GM23338 (cell line): ENCODE results near the gene KIF22. TPM values are rescaled to one million over a fixed set of nuclear protein-coding genes. Genes with fewer than 3 reads are reported as not detected.

Experiments
- ETS1 ChIP-seq: IDR thresholded peaks from 2 replicates; pipeline ENCODE4 v1.6.1; 2016; ENCODE audit warnings: antibody characterized with exemption
- EZH2phosphoT487 ChIP-seq: fragments of 200-600 bp; sonication (generic); IDR thresholded peaks from one replicate; pipeline ENCODE4 v1.8.1; 2018; ENCODE audit warnings: antibody characterized with exemption; ENCODE audit not compliant: unreplicated experiment
- REST ChIP-seq: IDR thresholded peaks from one replicate; pipeline ENCODE4 v1.6.1; 2018; ENCODE audit warnings: antibody characterized with exemption; ENCODE audit not compliant: unreplicated experiment
- STAT1 ChIP-seq: IDR thresholded peaks from one replicate; pipeline ENCODE4 v1.6.1; 2016; ENCODE audit warnings: antibody characterized with exemption; ENCODE audit not compliant: unreplicated experiment
- ZNF331 ChIP-seq: fragments of 250-450 bp; sonication (Bioruptor Pico); IDR thresholded peaks from 2 replicates; pipeline ENCODE4 v1.5.0; 2020; ENCODE audit warnings: low read depth, mild to moderate bottlenecking, moderate library complexity
- polyA plus RNA-seq: library from polyadenylated mRNA; unstranded; fragments of >200 nt; fragmentation: Nextera tagmentation; extraction: Ambion mirVana; gene quantifications from 2 replicates; pipeline ENCODE4 v1.2.1, GENCODE V29; 2016
- small RNA-seq: library from RNA; depleted of rRNA; stranded (forward); fragments of <200 nt; gene quantifications from one replicate; pipeline ENCODE3, GENCODE V24; 2014; ENCODE audit warnings: low replicate concordance
- total RNA-seq: library from RNA; depleted of rRNA; stranded (reverse); fragments of >200 nt; shearing (Covaris generic); gene quantifications from 2 replicates; pipeline ENCODE4 v1.2.3, GENCODE V29; 2014; rRNA removed

Gene KIF22
- total and polyA plus RNA-seq, 2 experiments from 2014 or later, result 110 to 192 TPM

DNA sequence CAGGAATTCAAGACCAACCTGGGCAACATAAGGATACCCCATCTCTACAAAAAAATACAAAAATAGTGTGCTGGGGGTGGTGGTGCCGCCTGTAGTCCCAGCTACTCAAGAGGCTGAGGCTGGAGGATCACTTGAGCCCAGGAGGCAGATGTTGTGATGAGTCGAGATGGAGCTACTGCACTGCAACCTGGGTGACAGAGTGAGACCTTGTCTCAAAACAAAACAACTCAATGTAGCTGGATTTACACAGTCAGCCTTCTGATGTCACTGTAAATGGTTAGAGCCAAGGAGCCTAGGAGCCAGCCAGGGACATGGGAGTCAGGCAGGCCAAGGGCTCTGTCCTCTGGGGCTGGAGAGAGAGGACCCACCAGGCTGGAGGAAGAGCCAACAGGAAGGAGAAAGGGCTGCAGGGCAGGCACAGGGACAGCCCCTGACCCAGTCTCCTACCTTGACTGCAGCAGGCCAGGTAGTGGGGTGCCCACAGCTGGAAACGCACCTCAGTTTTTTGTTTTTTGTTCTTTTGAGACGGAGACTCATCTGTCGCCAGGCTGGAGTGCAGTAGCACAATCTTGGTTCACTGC lies 64.1 kb downstream of the KIF22 start (continued):
- TF ChIP-seq REST (no peak), ZNF331 (CRISPR knock-in tag) (no peak), STAT1 (no peak), ETS1 (no peak), EZH2phosphoT487 (no peak)

Small RNA genes within 50 kb of the gene (small RNA-seq; reads per million reads assigned to genes)
- gene AC009133.6 (not detected), gene AC120114.4 (not detected)

Other genes with a start within 250 kb of the KIF22 start
- gene SPN, start 127.5 kb upstream of the KIF22 start, total RNA-seq, result 2.1 and 2.3 TPM in 2 replicates
- 0.52 and 0.82 TPM in 2 replicates for gene SPN, start 127.5 kb upstream of the KIF22 start, polyA plus RNA-seq
- gene QPRT, start 111.6 kb upstream of the KIF22 start, total RNA-seq, result 102 and 128 TPM in 2 replicates
- gene QPRT, start 111.6 kb upstream of the KIF22 start, polyA plus RNA-seq, result 65.4 and 79.1 TPM in 2 replicates
- not detected in 2 replicates for gene C16orf54, start 44.8 kb upstream of the KIF22 start, total RNA-seq
- gene C16orf54, start 44.8 kb upstream of the KIF22 start, polyA plus RNA-seq, result 2.0 and 3.2 TPM in 2 replicates
- gene ZG16, start 12.5 kb upstream of the KIF22 start, total RNA-seq, result not detected in 2 replicates
- gene ZG16, start 12.5 kb upstream of the KIF22 start, polyA plus RNA-seq, result not detected in 2 replicates
- 181 and 270 TPM in 2 replicates for gene MAZ, start 15.8 kb downstream of the KIF22 start, total RNA-seq
- gene MAZ, start 15.8 kb downstream of the KIF22 start, polyA plus RNA-seq, result 155 and 170 TPM in 2 replicates
- 8.9 and 13.3 TPM in 2 replicates for gene PRRT2, start 21.4 kb downstream of the KIF22 start, total RNA-seq
- gene PRRT2, start 21.4 kb downstream of the KIF22 start, polyA plus RNA-seq, result 13.6 and 16.6 TPM in 2 replicates
- 59.7 and 67.6 TPM in 2 replicates for gene PAGR1, start 25.4 kb downstream of the KIF22 start, total RNA-seq
- gene PAGR1, start 25.4 kb downstream of the KIF22 start, polyA plus RNA-seq, result 76.7 and 78.7 TPM in 2 replicates
- 2.6 and 3.7 TPM in 2 replicates for gene MVP, start 29.7 kb downstream of the KIF22 start, total RNA-seq
- 1.4 and 2.0 TPM in 2 replicates for gene MVP, start 29.7 kb downstream of the KIF22 start, polyA plus RNA-seq
- 60.0 and 78.1 TPM in 2 replicates for gene CDIPT, start 72.5 kb downstream of the KIF22 start, total RNA-seq
- 35.7 and 36.2 TPM in 2 replicates for gene CDIPT, start 72.5 kb downstream of the KIF22 start, polyA plus RNA-seq
- 55.8 and 71.9 TPM in 2 replicates for gene SEZ6L2, start 108.8 kb downstream of the KIF22 start, total RNA-seq
- 17.8 and 18.0 TPM in 2 replicates for gene SEZ6L2, start 108.8 kb downstream of the KIF22 start, polyA plus RNA-seq
- gene ASPHD1, start 109.7 kb downstream of the KIF22 start, total RNA-seq, result 11.3 and 20.6 TPM in 2 replicates
- gene ASPHD1, start 109.7 kb downstream of the KIF22 start, polyA plus RNA-seq, result 12.4 and 15.5 TPM in 2 replicates
- gene KCTD13, start 135.5 kb downstream of the KIF22 start, total RNA-seq, result 8.9 and 12.2 TPM in 2 replicates
- gene KCTD13, start 135.5 kb downstream of the KIF22 start, polyA plus RNA-seq, result 8.7 and 10.1 TPM in 2 replicates
- 39.2 and 50.0 TPM in 2 replicates for gene TMEM219, start 171.3 kb downstream of the KIF22 start, total RNA-seq
- 81.5 and 82.3 TPM in 2 replicates for gene TMEM219, start 171.3 kb downstream of the KIF22 start, polyA plus RNA-seq
- gene TAOK2, start 183.1 kb downstream of the KIF22 start, total RNA-seq, result 36.5 and 45.2 TPM in 2 replicates
- 8.8 and 10.1 TPM in 2 replicates for gene TAOK2, start 183.1 kb downstream of the KIF22 start, polyA plus RNA-seq
- 10.4 and 13.4 TPM in 2 replicates for gene HIRIP3, start 204.9 kb downstream of the KIF22 start, total RNA-seq
- gene HIRIP3, start 204.9 kb downstream of the KIF22 start, polyA plus RNA-seq, result 18.5 and 19.1 TPM in 2 replicates
- 71.0 and 92.8 TPM in 2 replicates for gene INO80E, start 205.5 kb downstream of the KIF22 start, total RNA-seq
- gene INO80E, start 205.5 kb downstream of the KIF22 start, polyA plus RNA-seq, result 66.0 and 66.2 TPM in 2 replicates
- 7.5 and 10.0 TPM in 2 replicates for gene DOC2A, start 220.3 kb downstream of the KIF22 start, total RNA-seq
- 9.8 and 10.4 TPM in 2 replicates for gene DOC2A, start 220.3 kb downstream of the KIF22 start, polyA plus RNA-seq
- gene C16orf92, start 232.4 kb downstream of the KIF22 start, total RNA-seq, result not detected in 2 replicates
- 0.34 and 0.56 TPM in 2 replicates for gene C16orf92, start 232.4 kb downstream of the KIF22 start, polyA plus RNA-seq
- gene TLCD3B, start 240.5 kb downstream of the KIF22 start, total RNA-seq, result 28.2 and 37.4 TPM in 2 replicates
- gene TLCD3B, start 240.5 kb downstream of the KIF22 start, polyA plus RNA-seq, result 14.2 and 16.3 TPM in 2 replicates